IMR-90 (cell line): ENCODE measurements around the gene GALNT17. TPM values are rescaled to one million over a fixed set of nuclear protein-coding genes. Genes with fewer than 3 reads are reported as not detected.

Experiments
- ATAC-seq: fragments of 200-7000 bp; cut with Tn5 transposase; 2 replicates; pipeline ENCODE4 v1.9.1; 2020; ENCODE audit warnings: low read depth, mild to moderate bottlenecking, moderate library complexity
- BruUV-seq: library from RNA; stranded (reverse); fragments of 400-500 nt; replicated peaks from 2 replicates; lab custom pipeline; 2021; lab: Mats Ljungman, UMichigan
- CTCF ChIA-PET: fragments of 300-600 bp; formaldehyde crosslinking; extraction: SDS; loops from one replicate; lab custom pipeline; 2021; ENCODE audit warnings: antibody characterized with exemption; lab: Yijun Ruan, JAX
- POLR2A ChIA-PET: fragments of 300-600 bp; sonication (Branson Sonifier 250); formaldehyde crosslinking; loops from one replicate; lab custom pipeline; 2022; ENCODE audit warnings: antibody characterized with exemption; ENCODE audit not compliant: unreplicated experiment; lab: Charles Lee
- DNase-seq: peaks from one replicate; pipeline ENCODE4 v3.0.0; 2013
- H2AFZ ChIP-seq: replicated peaks from 2 replicates; pipeline ENCODE3; 2013; ENCODE audit warnings: low read length, mild to moderate bottlenecking; ENCODE audit not compliant: poor library complexity
- H2AK5ac ChIP-seq: 2 replicates; pipeline ENCODE4 v1.6.1; 2013; ENCODE audit warnings: low read depth, low read length, inconsistent platforms
- H2AK9ac ChIP-seq: replicated peaks from 2 replicates; pipeline ENCODE3; 2013; ENCODE audit warnings: mild to moderate bottlenecking, low read depth, low read length, moderate library complexity; ENCODE audit not compliant: poor library complexity
- H2BK120ac ChIP-seq: 2 replicates; pipeline ENCODE4 v1.6.1; 2013; ENCODE audit warnings: low read depth, low read length, inconsistent platforms
- H2BK15ac ChIP-seq: 3 replicates; pipeline ENCODE4 v1.6.1; 2013; ENCODE audit warnings: low read depth, low read length, inconsistent platforms
- H2BK20ac ChIP-seq: 2 replicates; pipeline ENCODE4 v1.6.1; 2013; ENCODE audit warnings: low read depth, mild to moderate bottlenecking, inconsistent platforms, low read length, moderate library complexity
- H2BK5ac ChIP-seq: 2 replicates; pipeline ENCODE4 v1.6.1; 2013; ENCODE audit warnings: mild to moderate bottlenecking, low read depth, low read length, inconsistent platforms; ENCODE audit not compliant: poor library complexity, severe bottlenecking
- H3K14ac ChIP-seq: replicated peaks from 2 replicates; pipeline ENCODE4 v1.6.1; 2013; ENCODE audit warnings: low read depth, low read length, inconsistent platforms
- H3K18ac ChIP-seq: 2 replicates; pipeline ENCODE4 v1.6.1; 2013; ENCODE audit warnings: low read depth, low read length, control low read depth
- H3K23ac ChIP-seq: 2 replicates; pipeline ENCODE4 v1.6.1; 2013; ENCODE audit warnings: low read depth, low read length, inconsistent platforms
- H3K27ac ChIP-seq: 2 replicates; pipeline ENCODE4 v1.5.1; 2013; ENCODE audit warnings: mild to moderate bottlenecking, control low read depth, low read length; ENCODE audit not compliant: insufficient read depth
- H3K27me3 ChIP-seq: 2 replicates; pipeline ENCODE4 v1.6.1; 2013; ENCODE audit warnings: low read length; ENCODE audit not compliant: control insufficient read depth, insufficient read depth
- H3K36me3 ChIP-seq: 2 replicates; pipeline ENCODE4 v1.6.1; 2013; ENCODE audit warnings: low read length, mixed read lengths; ENCODE audit not compliant: control insufficient read depth, insufficient read depth
- H3K4ac ChIP-seq: 2 replicates; pipeline ENCODE4 v1.6.1; 2013; ENCODE audit warnings: low read depth, low read length, inconsistent platforms
- H3K4me1 ChIP-seq: 2 replicates; pipeline ENCODE4 v1.6.1; 2013; ENCODE audit warnings: low read length, mixed read lengths; ENCODE audit not compliant: control insufficient read depth, insufficient read depth
- H3K4me2 ChIP-seq: 2 replicates; pipeline ENCODE4 v1.6.1; 2013; ENCODE audit warnings: low read depth, mild to moderate bottlenecking, control low read depth, low read length, moderate library complexity
- H3K4me3 ChIP-seq: 2 replicates; pipeline ENCODE4 v1.5.1; 2013; ENCODE audit warnings: low read depth, mild to moderate bottlenecking, control low read depth, low read length, moderate library complexity; ENCODE audit not compliant: insufficient read depth
- H3K56ac ChIP-seq: 2 replicates; pipeline ENCODE4 v1.6.1; 2013; ENCODE audit warnings: low read length, inconsistent platforms; ENCODE audit not compliant: insufficient read depth; ENCODE audit errors: extremely low read depth
- H3K79me1 ChIP-seq, 2 experiments: 2 replicates each; pipeline ENCODE4 v1.6.1; 2013; ENCODE audit warnings: low read length in 2 of 2, inconsistent platforms in 1 of 2, low read depth in 1 of 2
- H3K9ac ChIP-seq: 2 replicates; pipeline ENCODE4 v1.6.1; 2013; ENCODE audit warnings: low read depth, low read length, control low read depth
- H3K9me1 ChIP-seq: 2 replicates; pipeline ENCODE4 v1.6.1; 2013; ENCODE audit warnings: low read length, inconsistent platforms; ENCODE audit not compliant: insufficient read depth
- H3K9me3 ChIP-seq: 2 replicates; pipeline ENCODE4 v1.6.1; 2013; ENCODE audit warnings: low read length; ENCODE audit not compliant: control insufficient read depth, insufficient read depth
- H4K20me1 ChIP-seq: 2 replicates; pipeline ENCODE4 v1.6.1; 2013; ENCODE audit warnings: low read length, inconsistent platforms; ENCODE audit not compliant: insufficient read depth
- H4K5ac ChIP-seq: 2 replicates; pipeline ENCODE4 v1.6.1; 2013; ENCODE audit warnings: mild to moderate bottlenecking, low read depth, low read length, control low read depth
- H4K8ac ChIP-seq, 2 experiments: 2 replicates each; pipeline ENCODE4 v1.6.1; 2013; ENCODE audit warnings: low read depth in 2 of 2, low read length in 2 of 2, control low read depth in 1 of 2, inconsistent platforms in 1 of 2
- H4K91ac ChIP-seq: 2 replicates; pipeline ENCODE4 v1.6.1; 2013; ENCODE audit warnings: low read depth, low read length, inconsistent platforms; ENCODE audit not compliant: insufficient read depth
- BHLHE40 ChIP-seq: fragments of 150-350 bp; IDR thresholded peaks from 2 replicates; pipeline ENCODE4 v1.6.1; 2016; ENCODE audit warnings: mild to moderate bottlenecking, low read depth, low read length
- CEBPB ChIP-seq: IDR thresholded peaks from 2 replicates; pipeline ENCODE4 v1.6.1; 2012; ENCODE audit warnings: low read depth, low read length, improper control_type of control experiment
- CTCF ChIP-seq: conservative IDR thresholded peaks from 2 replicates; pipeline ENCODE4 v1.5.1; 2012; ENCODE audit warnings: mild to moderate bottlenecking, low read depth, low read length, improper control_type of control experiment
- FOS ChIP-seq: fragments of 150-350 bp; IDR thresholded peaks from 2 replicates; pipeline ENCODE4 v1.6.1; 2016; ENCODE audit warnings: low read depth, low read length
- MXI1 ChIP-seq: IDR thresholded peaks from 2 replicates; pipeline ENCODE4 v1.6.1; 2012; ENCODE audit warnings: low read depth, mild to moderate bottlenecking, low read length, moderate library complexity, borderline replicate concordance
- NFE2L2 ChIP-seq: fragments of 150-350 bp; IDR thresholded peaks from 2 replicates; pipeline ENCODE4 v1.6.1; 2016; ENCODE audit warnings: low read depth, mild to moderate bottlenecking, low read length
- POLR2A ChIP-seq: IDR thresholded peaks from 2 replicates; pipeline ENCODE4 v1.6.1; 2012; ENCODE audit warnings: mild to moderate bottlenecking, low read depth, low read length
- RAD21 ChIP-seq: IDR thresholded peaks from 2 replicates; pipeline ENCODE4 v1.6.1; 2012; ENCODE audit warnings: low read length, improper control_type of control experiment
- RFX5 ChIP-seq: IDR thresholded peaks from 2 replicates; pipeline ENCODE4 v1.8.0; 2012; ENCODE audit warnings: low read depth, mild to moderate bottlenecking, low read length, moderate library complexity
- SMC3 ChIP-seq: fragments of 150-350 bp; IDR thresholded peaks from 2 replicates; pipeline ENCODE4 v1.6.1; 2016; ENCODE audit warnings: low read depth, mild to moderate bottlenecking, antibody characterized with exemption, low read length, moderate library complexity
- WGBS, 2 experiments: methylation state at CpG; one replicate each; pipeline versions ENCODE4 v1.1.5 to v1.1.7; 2013; ENCODE audit warnings: missing lambda C conversion rate in 2 of 2; ENCODE audit not compliant: insufficient read length in 1 of 2; ENCODE audit errors: extremely low coverage in 2 of 2; 5-methylcytosine and 5-hydroxymethylcytosine counted together
- dilution Hi-C: fragments of 300-500 bp; cut with HindIII; formaldehyde crosslinking; loops from one replicate; pipeline ENCODE4 v1.14.3; 2018; ENCODE audit warnings: low sequenced_read_pairs; ENCODE audit not compliant: unreplicated experiment
- in situ Hi-C: fragments of 300-500 bp; cut with MboI; formaldehyde crosslinking; loops from 3 replicates; pipeline ENCODE4 v1.14.3; 2019; ENCODE audit warnings: low sequenced_read_pairs, inconsistent platforms, mixed read lengths
- intact Hi-C: fragments of 100-400 bp; cut with micrococcal nuclease; formaldehyde crosslinking; loops from 2 replicates; pipeline ENCODE4 v1.10.0; 2022
- polyA plus RNA-seq, 3 experiments: library from polyadenylated mRNA; depleted of rRNA; stranded (reverse); fragments of >200 nt; gene quantifications; 2 replicates each; pipeline ENCODE4 v1.2.3, GENCODE V29; 2012; ENCODE audit warnings: low replicate concordance in 1 of 3
- total RNA-seq: library from RNA; depleted of rRNA; stranded (reverse); fragments of >200 nt; gene quantifications from 2 replicates; pipeline ENCODE4 v1.2.3, GENCODE V29; 2012

The GALNT17 gene
- total and polyA plus RNA-seq, 2 of the 4 experiments (the other 2 are of a cell fraction) = not detected

GRCh38 chr7:71731740-71732139 is 599.8 kb downstream of the GALNT17 start:
- no TSS peak for BruUV-seq
- dilution Hi-C loops (no loop called here), in situ Hi-C loops (loop anchor here (25.0 kb wide), 1 partner anchor 894 kb away; no protein-coding TSS in a partner anchor), intact Hi-C loops (no loop called here)
- WGBS, 2 experiments = 33% methylated on average over 1 of the region's 9 CpGs; no CpG with 5 or more reads in 1 of the 2 experiments
- no peaks in the 10 kb centered on the region for H4K20me1 ChIP-seq
- no peaks in the 10 kb centered on the region for H3K79me1 ChIP-seq
- H3K4me1 ChIP-seq = no peaks in the 10 kb centered on the region
- no peaks in the 10 kb centered on the region for H3K9me1 ChIP-seq
- POLR2A ChIA-PET = no interaction called here
- DNase-seq = no peak
- no peak overlapping the region for H3K4me2 ChIP-seq
- no peak overlapping the region for H4K91ac ChIP-seq
- H3K14ac ChIP-seq = no peak overlapping the region
- no peaks in the 10 kb centered on the region for H3K27me3 ChIP-seq
- no peak overlapping the region for H3K4ac ChIP-seq
- H3K9ac ChIP-seq = no peak overlapping the region
- ATAC-seq = no peak
- no peak overlapping the region for H3K23ac ChIP-seq
- no peak overlapping the region for H3K56ac ChIP-seq
- CTCF ChIA-PET = no interaction called here
- H3K27ac ChIP-seq = no peak overlapping the region
- H2AK9ac ChIP-seq = no peak overlapping the region
- no peaks in the 10 kb centered on the region for H3K36me3 ChIP-seq
- no peak for TF ChIP-seq RFX5
- TF ChIP-seq BHLHE40 = no peak
- TF ChIP-seq CEBPB = no peak
- no peak for TF ChIP-seq POLR2A
- TF ChIP-seq CTCF = no peak
- no peak for TF ChIP-seq FOS
- no peak for TF ChIP-seq MXI1
- TF ChIP-seq SMC3 = no peak
- no peak for TF ChIP-seq RAD21
- TF ChIP-seq NFE2L2 = no peak
- H2BK15ac ChIP-seq = no peak overlapping the region
- no peak overlapping the region for H4K5ac ChIP-seq
- no peak overlapping the region for H4K8ac ChIP-seq
- H2AFZ ChIP-seq = no peak overlapping the region
- H2AK5ac ChIP-seq = no peak overlapping the region
- no peak overlapping the region for H2BK120ac ChIP-seq
- H3K4me3 ChIP-seq = no peak overlapping the region
- no peaks in the 10 kb centered on the region for H3K9me3 ChIP-seq
- no peak overlapping the region for H2BK5ac ChIP-seq
- H3K18ac ChIP-seq = no peak overlapping the region
- H2BK20ac ChIP-seq = no peak overlapping the region
